GM06990 (cell line): ENCODE results near the gene CFAP157.

Experiments used
- DNase-seq: peaks from one replicate; pipeline ENCODE4 v3.0.0-alpha.2; 2011; ENCODE audit not compliant: insufficient read length; ENCODE audit errors: extremely low read depth
- H3K27me3 ChIP-seq: replicated peaks from 2 replicates; pipeline ENCODE4 v1.6.0; 2011; ENCODE audit warnings: low read length; ENCODE audit not compliant: control insufficient read depth, insufficient read depth
- H3K36me3 ChIP-seq: 2 replicates; pipeline ENCODE4 v1.5.1; 2011; ENCODE audit warnings: low read length; ENCODE audit not compliant: control insufficient read depth, insufficient read depth
- H3K4me3 ChIP-seq: replicated peaks from 2 replicates; pipeline ENCODE4 v1.5.1; 2011; ENCODE audit warnings: low read depth, mild to moderate bottlenecking, control low read depth, low read length
- TF ChIP-seq, protein P1 (sequence below): IDR thresholded peaks from 2 replicates; pipeline ENCODE4 v1.5.1; 2011; ENCODE audit warnings: low read length, control low read depth, mild to moderate bottlenecking, inconsistent platforms; ENCODE audit not compliant: insufficient read depth, poor library complexity, severe bottlenecking

The CFAP157 gene

DNA sequence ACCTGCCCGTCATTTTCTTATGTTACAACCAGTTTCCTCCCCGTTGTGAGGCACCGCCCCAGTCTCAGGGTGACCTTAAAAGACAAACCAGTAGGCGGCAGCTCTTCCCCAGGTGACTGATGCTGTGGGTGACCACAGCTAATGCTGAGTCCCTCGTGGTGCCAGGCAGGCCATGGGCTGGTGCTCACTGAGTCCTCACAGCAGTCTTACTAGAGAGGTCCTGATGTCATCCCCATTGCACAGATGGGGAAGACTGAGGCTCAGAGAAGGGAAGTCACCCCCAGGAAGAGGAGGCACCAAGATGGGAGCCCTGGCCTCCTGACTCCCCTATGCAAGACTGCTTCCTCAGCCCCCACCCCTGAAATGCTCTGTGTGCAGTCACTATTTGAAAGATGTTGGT lies 978 bp downstream of the CFAP157 start:
- no peak overlapping the region for H3K4me3 ChIP-seq
- no peak for DNase-seq
- H3K36me3 ChIP-seq: no peaks in the 10 kb centered on the region; the same call in 1 of the 2 replicates
- no peaks in the 10 kb centered on the region for H3K27me3 ChIP-seq
- TF ChIP-seq, protein P1, sequence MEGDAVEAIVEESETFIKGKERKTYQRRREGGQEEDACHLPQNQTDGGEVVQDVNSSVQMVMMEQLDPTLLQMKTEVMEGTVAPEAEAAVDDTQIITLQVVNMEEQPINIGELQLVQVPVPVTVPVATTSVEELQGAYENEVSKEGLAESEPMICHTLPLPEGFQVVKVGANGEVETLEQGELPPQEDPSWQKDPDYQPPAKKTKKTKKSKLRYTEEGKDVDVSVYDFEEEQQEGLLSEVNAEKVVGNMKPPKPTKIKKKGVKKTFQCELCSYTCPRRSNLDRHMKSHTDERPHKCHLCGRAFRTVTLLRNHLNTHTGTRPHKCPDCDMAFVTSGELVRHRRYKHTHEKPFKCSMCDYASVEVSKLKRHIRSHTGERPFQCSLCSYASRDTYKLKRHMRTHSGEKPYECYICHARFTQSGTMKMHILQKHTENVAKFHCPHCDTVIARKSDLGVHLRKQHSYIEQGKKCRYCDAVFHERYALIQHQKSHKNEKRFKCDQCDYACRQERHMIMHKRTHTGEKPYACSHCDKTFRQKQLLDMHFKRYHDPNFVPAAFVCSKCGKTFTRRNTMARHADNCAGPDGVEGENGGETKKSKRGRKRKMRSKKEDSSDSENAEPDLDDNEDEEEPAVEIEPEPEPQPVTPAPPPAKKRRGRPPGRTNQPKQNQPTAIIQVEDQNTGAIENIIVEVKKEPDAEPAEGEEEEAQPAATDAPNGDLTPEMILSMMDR: peak; percentile 44

DNA sequence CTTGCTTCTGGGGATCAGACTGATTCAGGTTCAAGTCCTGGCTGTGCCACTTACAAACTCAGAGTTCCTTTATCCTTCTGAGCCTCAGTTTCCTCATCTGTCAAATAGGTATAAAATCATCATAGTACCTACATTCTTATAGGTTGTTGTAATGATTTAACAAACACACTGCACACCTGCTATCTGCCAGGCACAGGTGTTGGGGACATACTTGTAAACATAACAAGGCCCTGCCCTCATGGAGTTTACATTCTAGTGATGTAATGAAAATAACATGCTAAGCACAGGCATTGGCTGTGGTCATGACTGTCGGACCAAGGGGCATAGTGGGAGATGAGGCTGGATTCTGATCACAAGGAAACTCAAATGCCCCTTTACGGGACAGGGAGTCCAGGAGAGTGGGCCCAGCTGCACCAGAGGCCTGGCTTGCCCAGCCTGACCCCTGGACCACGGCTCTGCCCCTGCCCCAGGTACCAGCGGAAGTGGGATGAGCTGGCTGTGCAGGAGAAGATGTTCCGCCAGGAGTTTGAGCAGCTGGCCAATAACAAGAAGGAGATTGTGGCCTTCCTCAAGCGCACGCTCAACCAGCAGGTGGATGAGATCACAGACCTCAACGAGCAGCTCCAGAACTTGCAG lies 2.3 kb downstream of the CFAP157 start:
- no peaks in the 10 kb centered on the region for H3K27me3 ChIP-seq
- DNase-seq: no peak
- H3K36me3 ChIP-seq: no peaks in the 10 kb centered on the region; the same call in 1 of the 2 replicates
- TF ChIP-seq, protein P1: no peak
- H3K4me3 ChIP-seq: no peak overlapping the region

DNA sequence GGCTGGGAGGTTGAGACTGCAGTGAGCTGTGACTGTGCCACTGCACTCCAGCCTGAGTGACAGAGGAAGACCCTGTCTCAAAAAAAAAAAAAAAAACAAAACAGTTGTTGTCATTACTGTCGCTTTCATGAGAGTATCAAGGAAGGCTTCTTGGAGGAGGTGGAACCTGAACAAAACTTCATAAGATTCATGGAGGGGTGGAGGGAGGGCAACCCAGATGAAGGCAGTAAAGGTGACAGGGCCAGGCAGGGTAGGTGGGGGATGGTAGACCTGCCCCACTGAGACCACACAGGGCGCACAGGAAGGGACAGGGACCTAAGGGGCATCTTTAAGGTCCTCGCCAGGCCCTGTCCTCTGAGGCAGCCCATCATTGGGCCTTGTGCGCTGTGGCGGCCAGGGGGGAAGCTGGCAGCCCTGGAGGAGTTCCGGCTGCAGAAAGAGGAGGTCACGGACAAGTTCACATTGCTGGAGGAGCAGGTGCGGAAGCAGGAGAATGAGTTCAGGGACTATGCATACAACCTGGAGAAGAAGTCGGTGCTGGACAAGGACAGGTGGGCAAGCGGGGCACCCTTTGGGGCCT lies 3.5 kb downstream of the CFAP157 start:
- Histone ChIP-seq H3K4me3 (no peak overlapping the region), H3K36me3 (no peaks in the 10 kb centered on the region; the same call in 1 of the 2 replicates), H3K27me3 (no peaks in the 10 kb centered on the region)
- DNase-seq: no peak
- TF ChIP-seq, protein P1: no peak

DNA sequence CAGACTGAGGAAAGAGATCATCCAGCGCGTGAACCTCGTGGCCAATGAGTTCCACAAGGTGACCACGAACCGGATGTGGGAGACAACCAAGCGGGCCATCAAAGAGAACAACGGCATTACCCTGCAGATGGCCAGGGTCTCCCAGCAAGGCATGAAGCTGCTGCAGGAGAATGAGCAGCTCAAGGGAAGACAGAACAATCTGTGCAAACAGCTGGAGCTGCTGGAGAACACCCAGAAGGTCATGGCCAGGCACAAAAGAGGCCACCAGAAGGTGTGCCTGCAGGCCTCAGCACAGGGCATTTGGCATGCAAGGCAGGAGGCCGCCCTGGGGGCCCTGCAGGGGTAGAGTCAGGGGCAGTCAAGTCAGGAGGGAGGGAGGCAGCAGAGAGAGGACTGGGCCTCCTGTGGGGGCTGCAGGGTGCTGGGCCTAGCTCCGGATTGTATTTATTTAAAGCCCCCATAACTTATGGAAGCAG lies 4.5 kb downstream of the CFAP157 start:
- Histone ChIP-seq H3K27me3 (no peaks in the 10 kb centered on the region), H3K4me3 (no peak overlapping the region), H3K36me3 (no peaks in the 10 kb centered on the region; the same call in 1 of the 2 replicates)
- DNase-seq: no peak
- TF ChIP-seq, protein P1: no peak

DNA sequence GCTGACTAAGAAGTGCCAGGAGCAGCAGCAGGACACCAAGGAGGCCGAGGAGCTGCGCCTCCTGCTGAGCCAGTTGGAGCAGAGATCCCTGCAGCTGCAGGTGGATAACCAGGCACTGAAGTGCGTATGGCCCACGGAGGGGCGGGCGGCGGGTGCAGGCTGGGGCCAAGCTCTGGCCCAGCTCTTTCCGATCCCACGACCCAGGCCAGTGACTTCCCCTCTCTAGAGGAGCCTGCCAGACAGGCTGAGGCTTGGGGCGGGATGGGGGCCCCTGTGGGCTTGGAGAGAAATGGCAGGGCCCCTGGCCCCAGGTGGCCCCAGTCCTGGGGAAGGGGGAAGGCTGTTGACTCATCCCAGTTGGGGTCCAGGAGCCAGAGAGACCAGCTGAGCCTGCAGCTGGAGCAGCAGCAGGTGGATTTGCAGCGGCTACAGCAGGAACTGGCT lies 5.1 kb downstream of the CFAP157 start:
- TF ChIP-seq, protein P1: no peak
- Histone ChIP-seq H3K36me3 (no peaks in the 10 kb centered on the region; the same call in 1 of the 2 replicates), H3K27me3 (no peaks in the 10 kb centered on the region), H3K4me3 (no peak overlapping the region)
- no peak for DNase-seq

DNA sequence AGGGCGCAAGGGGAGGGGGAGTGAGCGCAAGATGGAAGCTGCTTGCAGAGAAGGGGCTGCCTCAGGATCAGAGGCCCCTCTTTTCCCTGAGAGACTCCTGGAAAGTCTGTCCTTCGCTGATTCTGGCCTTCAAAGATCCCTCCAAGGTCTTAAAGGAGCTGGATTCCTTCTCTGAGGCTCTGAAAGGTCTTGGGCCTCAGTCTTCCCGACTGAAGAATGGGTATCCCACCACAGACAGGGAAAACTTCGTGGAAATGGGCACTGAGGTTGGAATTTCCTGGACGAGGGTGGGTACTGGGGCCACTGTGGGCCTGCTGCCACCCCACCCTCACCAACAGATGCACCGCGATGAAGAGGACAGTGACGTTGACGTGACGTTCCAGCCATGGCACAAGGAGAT lies 5.6 kb downstream of the CFAP157 start:
- no peak overlapping the region for H3K4me3 ChIP-seq
- TF ChIP-seq, protein P1: no peak
- no peak for DNase-seq

More for the DNA sequence above, 5.6 kb downstream of the CFAP157 start:
- no peaks in the 10 kb centered on the region; the same call in 1 of the 2 replicates for H3K36me3 ChIP-seq
- no peaks in the 10 kb centered on the region for H3K27me3 ChIP-seq
